Left ventricle myocardium inferior (tissue), 1 donor: ENCODE measurements around the gene LSM6. TPM values are rescaled to one million over a fixed set of nuclear protein-coding genes. Genes with fewer than 3 reads are reported as not detected.

ENCODE experiments used
- DNase-seq: peaks from one replicate; pipeline ENCODE4 v3.0.0-alpha.2; 2020
- H3K27ac ChIP-seq: fragments of 200-600 bp; replicated peaks from 2 replicates; pipeline ENCODE4 v1.8.0; 2021
- H3K27me3 ChIP-seq: fragments of 200-600 bp; 2 replicates; pipeline ENCODE4 v1.8.0; 2021; ENCODE audit warnings: low read depth
- H3K36me3 ChIP-seq: fragments of 200-600 bp; 2 replicates; pipeline ENCODE4 v1.8.0; 2021
- H3K4me1 ChIP-seq: fragments of 200-600 bp; 2 replicates; pipeline ENCODE4 v1.8.0; 2021
- H3K4me3 ChIP-seq: fragments of 200-600 bp; 2 replicates; pipeline ENCODE4 v1.8.0; 2021; ENCODE audit warnings: mild to moderate bottlenecking, moderate library complexity
- H3K9me3 ChIP-seq: fragments of 200-600 bp; replicated peaks from 2 replicates; pipeline ENCODE4 v1.8.0; 2021
- CTCF ChIP-seq: fragments of 200-600 bp; IDR thresholded peaks from 2 replicates; pipeline ENCODE4 v1.8.0; 2021; ENCODE audit warnings: antibody characterized with exemption, mild to moderate bottlenecking, borderline replicate concordance
- intact Hi-C: fragments of 100-400 bp; cut with micrococcal nuclease; formaldehyde crosslinking; loops from one replicate; pipeline ENCODE4 v1.11.0; 2022
- total RNA-seq: library from RNA; stranded (reverse); fragmentation: NEBNext Ultra II Directional; extraction: Animal tissue kit (Norgen Biotek cat#: 25700); gene quantifications from one replicate; pipeline ENCODE4 v1.2.1, GENCODE V29; 2021
- donor health status: DM: no; HTN: yes; CAD: no; lungs with severe emphysema.

The LSM6 gene
- total RNA-seq, 1 donor from 2014 or later: 15.9 TPM

GRCh38 chr4:146183209-146183608, 7.7 kb downstream of the LSM6 start:
- Histone ChIP-seq H3K4me1 (peaks cover 32% of the 10 kb centered on the region), H3K36me3 (peaks cover 47% of the 10 kb centered on the region), H3K27me3 (no peaks in the 10 kb centered on the region), H3K27ac (no peak overlapping the region), H3K4me3 (no peak overlapping the region), H3K9me3 (no peaks in the 10 kb centered on the region)
- DNase-seq: no peak
- intact Hi-C loops: no loop called here
- no peak for TF ChIP-seq CTCF

- H3K36me3 ChIP-seq: peaks cover 75% of the 10 kb centered on the region
Observed at GRCh38 chr4:146186041-146186440, 10.5 kb downstream of the LSM6 start.

GRCh38 chr4:146186596-146186995, 11.1 kb downstream of the LSM6 start:
- Histone ChIP-seq H3K4me1 (peaks cover 25% of the 10 kb centered on the region), H3K27me3 (no peaks in the 10 kb centered on the region), H3K4me3 (no peak overlapping the region), H3K36me3 (peaks cover 80% of the 10 kb centered on the region), H3K9me3 (no peaks in the 10 kb centered on the region), H3K27ac (no peak overlapping the region)
- no peak for TF ChIP-seq CTCF
- intact Hi-C loops: no loop called here
- no peak for DNase-seq

More at GRCh38 chr4:146186041-146186440, 10.5 kb downstream of the LSM6 start:
- no peaks in the 10 kb centered on the region for H3K9me3 ChIP-seq
- no peak overlapping the region for H3K27ac ChIP-seq
- no peaks in the 10 kb centered on the region for H3K27me3 ChIP-seq
- no peak overlapping the region for H3K4me3 ChIP-seq
- intact Hi-C loops: no loop called here
- peaks cover 19% of the 10 kb centered on the region for H3K4me1 ChIP-seq
- no peak for DNase-seq
- TF ChIP-seq CTCF: no peak

- Histone ChIP-seq H3K27me3 (no peaks in the 10 kb centered on the region), H3K36me3 (peaks cover 57% of the 10 kb centered on the region), H3K4me1 (peaks cover 35% of the 10 kb centered on the region), H3K4me3 (no peak overlapping the region), H3K27ac (peak overlapping the region; percentile 78), H3K9me3 (no peaks in the 10 kb centered on the region)
- no peak for DNase-seq
- no peak for TF ChIP-seq CTCF
- intact Hi-C loops: no loop called here
Observed at GRCh38 chr4:146190456-146190855, 14.9 kb downstream of the LSM6 start.

GRCh38 chr4:146191766-146192458, 16.4 kb downstream of the LSM6 start:
- H3K36me3 ChIP-seq: peaks cover 46% of the 10 kb centered on the region

More at GRCh38 chr4:146191766-146192458, 16.4 kb downstream of the LSM6 start:
- Histone ChIP-seq H3K27me3 (no peaks in the 10 kb centered on the region), H3K9me3 (no peaks in the 10 kb centered on the region), H3K4me1 (peaks cover 35% of the 10 kb centered on the region), H3K27ac (peak overlapping the region; percentile 78), H3K4me3 (no peak overlapping the region)
- TF ChIP-seq CTCF: peak; percentile 48
- intact Hi-C loops: no loop called here
- DNase-seq: peak; percentile 18
